Esophagus squamous epithelium (tissue), 4 donors: ENCODE measurements around the gene CLDN20.

Experiments used
- POLR2A ChIP-seq, 4 donors: fragments of 450-650 bp; IDR thresholded peaks; one replicate each; pipeline ENCODE4 v1.6.1; 2017; ENCODE audit warnings: antibody characterized with exemption in 4 of 4, mild to moderate bottlenecking in 4 of 4, moderate library complexity in 3 of 4
- TF ChIP-seq, protein P1 (sequence below), 6 experiments: fragments of 450-650 bp in 4 of 6; fragments of 200-600 bp in 2 of 6; sonication (generic) in 2 of 6; IDR thresholded peaks; one replicate each; pipeline ENCODE4 v1.5.1; 2016 to 2019; ENCODE audit warnings: antibody characterized with exemption in 6 of 6, mild to moderate bottlenecking in 4 of 6, moderate library complexity in 4 of 6

DNA sequence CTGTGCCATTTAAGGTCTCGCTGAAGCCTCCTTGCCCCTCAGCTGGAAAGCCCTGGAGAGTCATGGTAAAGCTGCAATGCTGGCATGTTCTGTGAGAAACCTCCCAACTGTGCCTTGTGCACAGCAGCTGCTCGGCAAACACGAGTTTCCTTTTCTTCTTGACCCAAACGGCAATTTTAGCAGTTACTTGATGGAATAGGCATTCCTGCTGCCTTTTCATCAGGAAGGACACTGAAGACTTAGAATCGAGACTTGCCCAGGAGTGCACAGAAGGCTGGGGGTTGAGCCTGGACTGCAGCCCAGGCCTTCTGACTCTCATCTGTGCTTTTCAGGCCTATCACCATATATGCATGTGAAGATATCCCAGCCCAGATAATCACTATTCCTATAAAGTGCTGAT, 28.7 kb upstream of the CLDN20 start:
- TF ChIP-seq, protein P1, sequence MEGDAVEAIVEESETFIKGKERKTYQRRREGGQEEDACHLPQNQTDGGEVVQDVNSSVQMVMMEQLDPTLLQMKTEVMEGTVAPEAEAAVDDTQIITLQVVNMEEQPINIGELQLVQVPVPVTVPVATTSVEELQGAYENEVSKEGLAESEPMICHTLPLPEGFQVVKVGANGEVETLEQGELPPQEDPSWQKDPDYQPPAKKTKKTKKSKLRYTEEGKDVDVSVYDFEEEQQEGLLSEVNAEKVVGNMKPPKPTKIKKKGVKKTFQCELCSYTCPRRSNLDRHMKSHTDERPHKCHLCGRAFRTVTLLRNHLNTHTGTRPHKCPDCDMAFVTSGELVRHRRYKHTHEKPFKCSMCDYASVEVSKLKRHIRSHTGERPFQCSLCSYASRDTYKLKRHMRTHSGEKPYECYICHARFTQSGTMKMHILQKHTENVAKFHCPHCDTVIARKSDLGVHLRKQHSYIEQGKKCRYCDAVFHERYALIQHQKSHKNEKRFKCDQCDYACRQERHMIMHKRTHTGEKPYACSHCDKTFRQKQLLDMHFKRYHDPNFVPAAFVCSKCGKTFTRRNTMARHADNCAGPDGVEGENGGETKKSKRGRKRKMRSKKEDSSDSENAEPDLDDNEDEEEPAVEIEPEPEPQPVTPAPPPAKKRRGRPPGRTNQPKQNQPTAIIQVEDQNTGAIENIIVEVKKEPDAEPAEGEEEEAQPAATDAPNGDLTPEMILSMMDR (IDR thresholded peaks at IDR 0.05) = no peak
- TF ChIP-seq POLR2A (IDR thresholded peaks at IDR 0.05) = no peak
